ENCODE measurements around the gene NOXA1.

Gene NOXA1

GRCh38 chr9:137396634-137397367 lies 26.4 kb upstream of the NOXA1 start:
- Histone ChIP-seq H3K4me3 (ENCODE audit: low read depth, low read length) (no peak overlapping the region), H2AFZ (ENCODE audit: low read length, unreplicated experiment) (no peak overlapping the region), H3K27ac (ENCODE audit: low read depth, low read length) (no peak overlapping the region)

DNA sequence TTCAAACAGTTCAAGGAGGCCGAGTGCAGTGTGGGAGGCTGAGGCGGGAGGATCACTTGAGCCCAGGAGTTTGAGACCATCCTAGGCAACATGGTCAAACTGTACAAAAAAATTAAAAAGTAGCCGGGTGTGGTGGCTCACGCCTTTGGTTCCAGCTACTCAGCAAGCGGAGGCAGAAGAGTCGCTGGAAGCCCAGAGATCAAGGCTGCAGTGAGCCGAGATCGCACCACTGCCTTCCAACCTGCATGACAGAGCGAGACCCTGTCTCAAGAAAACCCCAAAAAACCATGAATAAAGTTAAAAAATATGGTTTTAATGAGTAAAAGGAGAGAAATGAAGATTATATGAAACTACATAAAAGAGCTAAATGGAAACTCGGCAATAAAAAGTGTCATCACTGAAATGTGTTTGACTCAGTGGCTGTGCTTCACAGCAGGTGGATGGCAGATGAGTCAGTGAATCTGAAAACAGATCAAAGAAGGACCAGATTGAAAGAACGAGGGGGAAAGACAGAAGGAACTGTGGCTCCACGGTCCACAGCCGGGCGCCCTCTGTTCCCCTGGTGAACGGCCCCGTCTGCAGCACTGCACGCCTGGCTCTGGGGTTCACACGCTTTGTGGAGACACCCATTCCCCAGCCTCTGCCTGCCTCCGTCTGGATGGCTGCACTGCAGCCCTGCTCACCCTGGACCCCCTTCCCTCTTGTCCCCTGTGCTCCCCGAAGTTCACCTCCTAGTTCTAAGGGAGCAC lies 25.3 kb upstream of the NOXA1 start:
- Histone ChIP-seq H2AFZ (ENCODE audit: low read length, unreplicated experiment) (no peak overlapping the region), H3K27ac (ENCODE audit: low read depth, low read length) (no peak overlapping the region), H3K79me2 (ENCODE audit: control insufficient read depth, insufficient read depth, low read length, unreplicated experiment) (no peaks in the 10 kb centered on the region)

More at GRCh38 chr9:137396634-137397367, 26.4 kb upstream of the NOXA1 start:
- Histone ChIP-seq H3K79me2 (ENCODE audit: control insufficient read depth, insufficient read depth, low read length, unreplicated experiment) (no peaks in the 10 kb centered on the region), H3K27me3 (ENCODE audit: insufficient read depth, low read length) (no peaks in the 10 kb centered on the region), H3K36me3 (ENCODE audit: insufficient read depth, low read length) (no peaks in the 10 kb centered on the region; the same call in 1 of the 2 replicates), H3K4me1 (ENCODE audit: control insufficient read depth, insufficient read depth, low read length, unreplicated experiment) (no peaks in the 10 kb centered on the region)

GRCh38 chr9:137398561-137399468 lies 24.4 kb upstream of the NOXA1 start:
- no peak overlapping the region for H3K4me3 ChIP-seq (ENCODE audit: low read depth, low read length)
- no peak overlapping the region for H2AFZ ChIP-seq (ENCODE audit: low read length, unreplicated experiment)
- no peak overlapping the region for H3K27ac ChIP-seq (ENCODE audit: low read depth, low read length)
- H3K27me3 ChIP-seq (ENCODE audit: insufficient read depth, low read length): no peaks in the 10 kb centered on the region
- H3K4me1 ChIP-seq (ENCODE audit: control insufficient read depth, insufficient read depth, low read length, unreplicated experiment): no peaks in the 10 kb centered on the region
- H3K79me2 ChIP-seq (ENCODE audit: control insufficient read depth, insufficient read depth, low read length, unreplicated experiment): no peaks in the 10 kb centered on the region
- no peaks in the 10 kb centered on the region; the same call in 1 of the 2 replicates for H3K36me3 ChIP-seq (ENCODE audit: insufficient read depth, low read length)

More for the DNA sequence above, 25.3 kb upstream of the NOXA1 start:
- Histone ChIP-seq H3K4me3 (ENCODE audit: low read depth, low read length) (no peak overlapping the region), H3K36me3 (ENCODE audit: insufficient read depth, low read length) (no peaks in the 10 kb centered on the region; the same call in 1 of the 2 replicates), H3K27me3 (ENCODE audit: insufficient read depth, low read length) (no peaks in the 10 kb centered on the region), H3K4me1 (ENCODE audit: control insufficient read depth, insufficient read depth, low read length, unreplicated experiment) (no peaks in the 10 kb centered on the region)

DNA sequence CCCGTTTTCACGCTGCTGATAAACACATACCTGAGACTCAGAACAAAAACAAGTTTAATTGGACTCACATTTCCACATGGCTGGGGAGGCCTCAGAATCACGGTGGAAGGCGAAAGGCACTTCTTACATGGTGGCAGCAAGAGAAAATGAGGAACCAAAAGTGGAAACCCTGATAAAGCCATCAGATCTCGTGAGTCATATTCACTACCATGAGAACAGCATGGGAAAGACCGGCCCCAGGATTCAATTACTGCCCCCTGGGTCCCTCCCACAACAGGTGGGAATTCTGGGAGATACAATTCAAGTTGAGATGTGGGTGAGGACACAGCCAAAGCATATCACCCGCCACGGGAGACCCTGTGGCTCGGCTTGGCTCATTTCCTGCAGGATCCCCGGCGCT lies 20.4 kb upstream of the NOXA1 start:
- no peak overlapping the region for H2AFZ ChIP-seq (ENCODE audit: low read length, unreplicated experiment)
- no peak overlapping the region for H3K4me3 ChIP-seq (ENCODE audit: low read depth, low read length)
- no peaks in the 10 kb centered on the region for H3K27me3 ChIP-seq (ENCODE audit: insufficient read depth, low read length)
- peaks cover 9% of the 10 kb centered on the region for H3K4me1 ChIP-seq (ENCODE audit: control insufficient read depth, insufficient read depth, low read length, unreplicated experiment)
- H3K79me2 ChIP-seq (ENCODE audit: control insufficient read depth, insufficient read depth, low read length, unreplicated experiment): no peaks in the 10 kb centered on the region
- H3K27ac ChIP-seq (ENCODE audit: low read depth, low read length): no peak overlapping the region
- H3K36me3 ChIP-seq (ENCODE audit: insufficient read depth, low read length): no peaks in the 10 kb centered on the region

DNA sequence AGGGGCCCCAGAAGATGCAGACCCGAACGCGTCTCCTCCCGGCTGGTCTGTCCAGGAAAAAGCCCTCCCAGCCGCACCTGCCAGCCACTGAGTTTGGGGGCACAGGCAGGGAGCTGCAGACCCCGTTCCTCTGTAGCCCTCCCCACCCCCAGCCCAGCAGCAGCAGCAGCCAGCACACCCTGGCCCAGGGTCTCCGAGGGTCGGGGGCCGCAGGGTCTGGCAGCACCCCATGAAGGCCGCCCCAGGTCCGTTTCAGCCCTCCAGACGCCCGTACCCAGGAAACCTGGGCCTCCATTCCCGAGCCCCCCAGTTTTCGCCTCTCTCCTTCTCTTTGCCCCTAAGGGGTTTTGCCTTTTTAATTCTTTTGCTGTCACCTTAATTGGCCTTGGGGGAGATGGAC lies 19.9 kb upstream of the NOXA1 start:
- no peak overlapping the region for H2AFZ ChIP-seq (ENCODE audit: low read length, unreplicated experiment)
- no peak overlapping the region for H3K4me3 ChIP-seq (ENCODE audit: low read depth, low read length)
- no peak overlapping the region for H3K27ac ChIP-seq (ENCODE audit: low read depth, low read length)
- peaks cover 9% of the 10 kb centered on the region for H3K4me1 ChIP-seq (ENCODE audit: control insufficient read depth, insufficient read depth, low read length, unreplicated experiment)
- H3K27me3 ChIP-seq (ENCODE audit: insufficient read depth, low read length): no peaks in the 10 kb centered on the region
- H3K36me3 ChIP-seq (ENCODE audit: insufficient read depth, low read length): no peaks in the 10 kb centered on the region
- H3K79me2 ChIP-seq (ENCODE audit: control insufficient read depth, insufficient read depth, low read length, unreplicated experiment): no peaks in the 10 kb centered on the region

DNA sequence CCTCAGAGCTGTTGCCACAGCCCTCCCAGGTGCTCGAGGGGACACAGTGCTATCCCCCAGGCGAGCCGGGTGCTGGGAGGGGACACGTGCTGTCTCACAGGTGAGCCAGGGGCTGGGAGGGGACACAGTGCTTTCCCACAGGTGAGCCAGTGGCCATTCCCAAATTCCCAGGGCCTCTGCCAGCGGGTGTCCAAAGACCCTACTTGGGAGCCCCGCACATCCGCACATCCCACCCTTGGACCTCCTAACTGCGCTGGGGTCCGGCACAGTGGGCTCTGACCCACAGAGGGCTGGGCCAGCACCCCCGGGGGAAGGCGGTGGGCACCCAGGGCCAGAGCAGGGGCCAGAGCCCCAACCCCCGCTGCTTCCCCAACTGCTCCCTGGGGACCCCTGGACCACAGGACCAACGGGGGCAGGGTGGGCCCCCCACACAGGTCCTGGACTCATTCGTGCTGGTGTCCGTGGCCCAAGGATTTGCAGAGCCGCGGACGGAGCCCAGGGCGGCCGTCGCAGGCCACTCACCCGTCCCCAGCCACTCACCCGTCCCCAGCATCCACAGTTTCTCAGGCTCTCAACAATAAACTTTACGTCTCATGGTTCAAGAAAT lies 18.1 kb upstream of the NOXA1 start:
- peaks cover 9% of the 10 kb centered on the region for H3K4me1 ChIP-seq (ENCODE audit: control insufficient read depth, insufficient read depth, low read length, unreplicated experiment)
- no peak overlapping the region for H3K27ac ChIP-seq (ENCODE audit: low read depth, low read length)
- H3K79me2 ChIP-seq (ENCODE audit: control insufficient read depth, insufficient read depth, low read length, unreplicated experiment): no peaks in the 10 kb centered on the region
- H2AFZ ChIP-seq (ENCODE audit: low read length, unreplicated experiment): no peak overlapping the region
- H3K27me3 ChIP-seq (ENCODE audit: insufficient read depth, low read length): no peaks in the 10 kb centered on the region
- H3K4me3 ChIP-seq (ENCODE audit: low read depth, low read length): no peak overlapping the region
- no peaks in the 10 kb centered on the region for H3K36me3 ChIP-seq (ENCODE audit: insufficient read depth, low read length)

GRCh38 chr9:137405677-137406081 lies 17.5 kb upstream of the NOXA1 start:
- H2AFZ ChIP-seq (ENCODE audit: low read length, unreplicated experiment): no peak overlapping the region
- H3K4me3 ChIP-seq (ENCODE audit: low read depth, low read length): no peak overlapping the region
- H3K36me3 ChIP-seq (ENCODE audit: insufficient read depth, low read length): no peaks in the 10 kb centered on the region
- no peaks in the 10 kb centered on the region for H3K79me2 ChIP-seq (ENCODE audit: control insufficient read depth, insufficient read depth, low read length, unreplicated experiment)
- peaks cover 12% of the 10 kb centered on the region for H3K4me1 ChIP-seq (ENCODE audit: control insufficient read depth, insufficient read depth, low read length, unreplicated experiment)
- no peaks in the 10 kb centered on the region for H3K27me3 ChIP-seq (ENCODE audit: insufficient read depth, low read length)
- no peak overlapping the region for H3K27ac ChIP-seq (ENCODE audit: low read depth, low read length)

GRCh38 chr9:137406085-137406760 lies 17.0 kb upstream of the NOXA1 start:
- Histone ChIP-seq H3K4me3 (ENCODE audit: low read depth, low read length) (peak overlapping the region; percentile 64; the same call in 1 of the 2 replicates), H3K27ac (ENCODE audit: low read depth, low read length) (no peak overlapping the region)

GRCh38 chr9:137406876-137407589 lies 16.2 kb upstream of the NOXA1 start:
- H3K27me3 ChIP-seq (ENCODE audit: insufficient read depth, low read length): no peaks in the 10 kb centered on the region
- H3K4me1 ChIP-seq (ENCODE audit: control insufficient read depth, insufficient read depth, low read length, unreplicated experiment): peaks cover 24% of the 10 kb centered on the region
- H3K4me3 ChIP-seq (ENCODE audit: low read depth, low read length): peak overlapping the region; percentile 64
- H3K27ac ChIP-seq (ENCODE audit: low read depth, low read length): no peak overlapping the region
- no peaks in the 10 kb centered on the region for H3K36me3 ChIP-seq (ENCODE audit: insufficient read depth, low read length)
- no peak overlapping the region for H2AFZ ChIP-seq (ENCODE audit: low read length, unreplicated experiment)
- H3K79me2 ChIP-seq (ENCODE audit: control insufficient read depth, insufficient read depth, low read length, unreplicated experiment): no peaks in the 10 kb centered on the region

More at GRCh38 chr9:137406085-137406760, 17.0 kb upstream of the NOXA1 start:
- Histone ChIP-seq H3K27me3 (ENCODE audit: insufficient read depth, low read length) (no peaks in the 10 kb centered on the region), H2AFZ (ENCODE audit: low read length, unreplicated experiment) (no peak overlapping the region), H3K36me3 (ENCODE audit: insufficient read depth, low read length) (no peaks in the 10 kb centered on the region), H3K79me2 (ENCODE audit: control insufficient read depth, insufficient read depth, low read length, unreplicated experiment) (no peaks in the 10 kb centered on the region), H3K4me1 (ENCODE audit: control insufficient read depth, insufficient read depth, low read length, unreplicated experiment) (peaks cover 18% of the 10 kb centered on the region)

All from ACC112 (cell line).